Measurements from ENCODE around the gene SNED1.

DNA sequence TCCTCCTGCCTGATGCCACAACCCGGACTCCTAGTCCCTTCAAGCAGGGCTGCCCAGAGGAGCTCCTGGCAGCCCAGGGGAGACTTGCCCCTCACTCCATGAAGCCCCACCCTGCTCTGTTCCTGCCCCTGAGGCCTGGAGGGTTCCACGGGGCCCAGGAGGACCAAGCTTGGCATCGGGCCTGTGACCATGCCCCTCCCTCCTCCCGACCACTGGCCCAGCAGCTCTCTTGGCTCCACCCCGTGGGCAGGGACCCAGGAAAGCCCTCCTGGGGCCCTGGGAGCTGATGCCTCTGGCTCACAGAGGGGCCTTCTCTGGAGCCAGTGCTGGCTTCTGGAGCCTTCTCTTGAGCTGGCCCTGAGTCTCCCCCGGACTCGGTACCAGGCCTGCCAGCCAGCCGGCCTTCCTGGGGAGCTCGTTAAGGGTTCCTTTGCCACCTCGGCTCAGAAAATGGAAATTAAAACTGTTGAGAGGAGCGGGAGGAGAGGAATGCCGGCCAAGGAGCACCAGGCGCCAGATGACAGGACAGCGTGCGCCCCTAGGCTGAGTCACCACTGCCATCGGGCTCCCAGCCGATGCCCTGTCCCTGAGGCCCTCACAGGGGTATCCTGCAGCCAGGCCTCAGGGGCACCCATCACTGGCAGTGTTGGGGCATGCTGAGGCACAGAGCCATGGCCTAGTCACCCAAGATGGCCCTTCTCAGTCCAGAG is 40.6 kb upstream of the SNED1 start:
- TF ChIP-seq, protein P1, sequence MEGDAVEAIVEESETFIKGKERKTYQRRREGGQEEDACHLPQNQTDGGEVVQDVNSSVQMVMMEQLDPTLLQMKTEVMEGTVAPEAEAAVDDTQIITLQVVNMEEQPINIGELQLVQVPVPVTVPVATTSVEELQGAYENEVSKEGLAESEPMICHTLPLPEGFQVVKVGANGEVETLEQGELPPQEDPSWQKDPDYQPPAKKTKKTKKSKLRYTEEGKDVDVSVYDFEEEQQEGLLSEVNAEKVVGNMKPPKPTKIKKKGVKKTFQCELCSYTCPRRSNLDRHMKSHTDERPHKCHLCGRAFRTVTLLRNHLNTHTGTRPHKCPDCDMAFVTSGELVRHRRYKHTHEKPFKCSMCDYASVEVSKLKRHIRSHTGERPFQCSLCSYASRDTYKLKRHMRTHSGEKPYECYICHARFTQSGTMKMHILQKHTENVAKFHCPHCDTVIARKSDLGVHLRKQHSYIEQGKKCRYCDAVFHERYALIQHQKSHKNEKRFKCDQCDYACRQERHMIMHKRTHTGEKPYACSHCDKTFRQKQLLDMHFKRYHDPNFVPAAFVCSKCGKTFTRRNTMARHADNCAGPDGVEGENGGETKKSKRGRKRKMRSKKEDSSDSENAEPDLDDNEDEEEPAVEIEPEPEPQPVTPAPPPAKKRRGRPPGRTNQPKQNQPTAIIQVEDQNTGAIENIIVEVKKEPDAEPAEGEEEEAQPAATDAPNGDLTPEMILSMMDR (IDR thresholded peaks at IDR 0.05), result no peak
- TF ChIP-seq EZH2 (IDR thresholded peaks at IDR 0.05) (no peak), EZH2phosphoT487 (IDR thresholded peaks at IDR 0.05) (no peak)
